HG02623 (cell line): ENCODE measurements around the gene ANKRD33.
"Not testable (repeated sequence)": the region's sequence is repeated elsewhere in the genome, so short reads cannot be mapped to it uniquely, and the experiment has no call there.

Source experiments
- ATAC-seq: cut with Tn5 transposase; IDR thresholded peaks from one replicate; pipeline ENCODE4 v1.9.1; 2021; ENCODE audit warnings: moderate library complexity; ENCODE audit not compliant: unreplicated experiment

ANKRD33 gene

DNA sequence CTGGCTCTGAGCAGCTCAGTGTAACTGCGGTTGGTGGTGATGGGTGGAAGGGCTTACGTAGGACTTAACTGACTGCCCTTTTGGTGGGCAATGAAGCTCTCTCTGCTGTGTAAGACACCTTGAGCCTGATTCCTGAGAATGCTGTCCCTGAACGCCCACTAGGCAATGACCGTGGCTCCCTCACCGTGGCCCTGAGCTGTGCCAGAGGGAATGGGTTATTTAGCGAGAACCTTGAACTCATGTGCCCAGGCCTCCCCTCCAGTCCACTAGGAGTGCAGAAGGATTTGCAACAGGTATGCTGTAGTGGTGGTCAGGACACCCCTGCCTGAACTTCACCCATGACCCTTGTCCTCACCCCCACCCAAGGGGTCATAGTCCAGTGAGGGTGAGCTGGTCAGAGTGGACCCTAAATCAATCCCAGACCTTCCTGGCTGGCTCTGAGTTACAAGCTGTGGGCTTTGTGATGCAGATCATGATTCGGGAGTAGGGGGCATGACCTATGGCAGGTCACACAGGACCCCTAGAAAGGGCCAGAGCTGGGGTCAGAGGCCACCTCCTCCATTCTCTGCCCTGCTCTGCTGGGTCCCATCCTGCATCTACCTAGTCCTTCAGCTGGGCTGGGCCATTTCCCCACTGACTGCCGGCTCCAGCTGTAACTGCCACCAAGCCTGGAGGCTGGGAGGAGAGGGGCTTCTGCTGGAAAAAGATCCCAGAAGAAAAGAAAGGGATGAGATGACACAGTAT, 14.5 kb upstream of the ANKRD33 start:
- ATAC-seq: no peak

DNA sequence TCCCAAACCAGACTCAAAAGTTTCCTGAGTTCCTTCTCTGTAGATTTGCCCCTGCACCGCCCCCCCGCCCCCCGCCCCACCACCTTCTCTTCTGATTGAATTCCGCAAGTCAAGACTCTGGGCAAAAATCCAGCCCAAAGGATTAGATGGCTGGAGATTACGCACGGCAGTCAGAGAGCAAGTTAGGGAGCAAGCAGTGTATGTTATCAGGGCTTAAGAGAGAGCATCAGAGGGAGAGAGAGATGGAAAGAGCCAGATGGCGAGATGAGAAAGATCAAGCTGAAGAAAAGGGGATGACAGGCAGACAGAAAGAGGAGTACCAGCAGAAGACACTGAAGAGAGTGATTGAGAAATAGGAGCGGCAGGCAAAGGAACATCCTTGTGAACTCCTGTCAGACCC, 13.9 kb upstream of the ANKRD33 start:
- ATAC-seq: no peak

DNA sequence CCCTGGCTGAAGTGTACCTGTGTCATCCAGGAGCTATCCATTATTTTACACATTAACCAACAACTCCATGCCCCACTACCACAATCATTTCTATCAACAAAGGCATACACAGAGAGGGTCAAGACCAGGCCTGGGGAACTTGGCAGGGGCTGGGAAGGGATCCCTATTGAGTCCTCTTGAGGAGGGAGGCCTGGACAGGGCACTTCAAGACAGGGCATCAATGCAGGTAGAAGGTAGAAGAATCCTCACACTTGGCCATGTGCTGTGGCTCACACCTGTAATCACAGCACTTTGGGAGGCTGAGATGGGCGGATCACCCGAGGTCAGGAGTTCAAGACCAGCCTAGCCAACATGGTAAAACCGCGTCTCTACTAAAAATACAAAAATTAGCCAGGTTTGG, 13.4 kb upstream of the ANKRD33 start:
- ATAC-seq: no peak

DNA sequence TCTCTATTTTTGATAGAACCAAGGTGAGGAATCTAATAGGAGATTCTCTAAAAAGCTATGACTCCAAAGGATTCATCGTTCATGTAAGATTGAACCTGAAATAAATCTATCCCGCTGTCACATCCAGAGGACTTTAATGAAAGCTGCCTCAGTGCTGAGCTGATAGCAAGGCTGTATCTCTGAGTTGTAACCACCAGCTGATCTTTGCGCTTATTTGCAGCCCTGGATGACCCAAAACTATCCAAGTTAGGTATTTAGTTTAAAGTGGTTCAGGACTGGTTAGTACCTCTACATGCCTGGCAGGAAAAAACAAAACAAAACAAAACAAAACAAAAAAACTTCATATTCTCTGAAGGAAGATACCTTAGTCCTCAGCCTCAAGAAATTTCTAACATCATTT, 8.8 kb upstream of the ANKRD33 start:
- ATAC-seq: no peak

DNA sequence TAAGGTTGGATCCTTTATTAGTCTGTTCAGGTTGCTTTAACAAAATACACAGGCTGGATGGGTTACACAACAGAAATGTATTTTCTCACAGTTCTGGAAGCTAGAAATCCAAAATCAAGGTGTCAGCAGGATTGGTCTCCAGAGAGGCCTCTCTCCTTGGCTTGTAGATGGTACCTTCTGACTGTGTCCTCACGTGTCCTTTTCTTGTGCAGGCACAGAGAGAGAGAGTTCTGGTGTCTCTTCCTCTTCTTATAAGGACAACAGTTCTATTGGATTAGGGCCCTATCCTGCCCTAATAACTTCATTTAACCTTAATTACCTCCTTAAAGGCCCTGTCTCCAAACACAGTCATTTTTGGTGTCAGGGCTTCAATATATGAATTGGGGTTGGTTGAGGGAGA, 4.6 kb upstream of the ANKRD33 start:
- ATAC-seq: no peak

DNA sequence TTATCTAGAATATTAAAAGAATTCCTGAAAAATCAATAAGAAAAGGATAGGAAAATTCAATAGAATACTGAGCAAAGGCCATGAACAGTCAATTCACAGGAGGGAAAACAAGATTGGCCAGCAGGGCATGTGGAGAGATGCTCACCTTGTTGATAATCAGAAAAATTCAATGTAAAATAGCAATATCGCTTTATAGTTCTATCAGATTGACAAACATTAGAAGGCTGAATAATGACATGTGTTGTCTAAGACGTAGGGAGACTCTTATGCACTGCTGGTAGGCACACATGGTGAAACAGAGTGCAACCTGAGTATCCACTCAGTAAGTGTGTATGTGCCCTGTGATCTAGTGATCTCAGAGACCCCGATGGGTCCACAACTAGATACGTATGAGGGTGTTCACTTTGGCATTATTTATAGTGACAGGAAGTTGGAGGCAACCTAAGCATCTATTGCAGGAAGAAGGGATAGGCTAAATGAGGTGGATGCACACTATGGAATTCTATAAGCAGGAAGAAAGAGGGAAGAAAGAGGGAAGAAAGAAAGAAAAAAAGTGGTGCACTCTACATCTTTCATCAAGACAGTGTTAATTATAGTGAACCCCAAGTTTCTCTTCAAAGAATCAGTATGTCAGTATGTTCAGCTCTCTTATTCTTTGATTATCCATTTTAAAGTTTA, 3.8 kb upstream of the ANKRD33 start:
- ATAC-seq: no peak

DNA sequence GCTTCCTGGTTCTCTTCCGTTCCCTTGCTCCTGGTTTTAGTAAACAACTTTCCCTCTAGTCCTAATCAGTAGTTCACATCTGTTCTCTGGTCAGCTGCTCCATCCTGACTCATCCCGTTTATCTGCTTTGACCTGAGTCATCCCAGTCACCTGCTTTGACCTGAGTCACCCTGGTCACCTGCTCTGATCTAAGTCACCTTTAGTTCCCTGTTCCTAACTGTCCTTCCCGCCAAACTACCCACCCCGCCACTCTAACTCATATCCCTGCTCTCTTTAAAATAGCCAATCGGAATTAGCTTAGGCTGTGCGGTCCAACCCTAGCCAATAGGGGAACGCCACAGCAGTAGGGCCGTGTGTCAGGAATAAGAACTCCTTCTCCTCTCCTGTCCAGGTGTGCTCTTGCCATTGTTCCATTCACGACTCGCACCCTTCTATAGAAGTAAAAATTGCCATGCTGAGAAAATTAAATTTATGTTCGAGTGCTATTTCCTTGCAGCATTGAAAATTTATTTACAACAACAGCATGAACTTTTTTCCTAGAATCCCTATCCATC, 3.1 kb upstream of the ANKRD33 start:
- no peak for ATAC-seq

DNA sequence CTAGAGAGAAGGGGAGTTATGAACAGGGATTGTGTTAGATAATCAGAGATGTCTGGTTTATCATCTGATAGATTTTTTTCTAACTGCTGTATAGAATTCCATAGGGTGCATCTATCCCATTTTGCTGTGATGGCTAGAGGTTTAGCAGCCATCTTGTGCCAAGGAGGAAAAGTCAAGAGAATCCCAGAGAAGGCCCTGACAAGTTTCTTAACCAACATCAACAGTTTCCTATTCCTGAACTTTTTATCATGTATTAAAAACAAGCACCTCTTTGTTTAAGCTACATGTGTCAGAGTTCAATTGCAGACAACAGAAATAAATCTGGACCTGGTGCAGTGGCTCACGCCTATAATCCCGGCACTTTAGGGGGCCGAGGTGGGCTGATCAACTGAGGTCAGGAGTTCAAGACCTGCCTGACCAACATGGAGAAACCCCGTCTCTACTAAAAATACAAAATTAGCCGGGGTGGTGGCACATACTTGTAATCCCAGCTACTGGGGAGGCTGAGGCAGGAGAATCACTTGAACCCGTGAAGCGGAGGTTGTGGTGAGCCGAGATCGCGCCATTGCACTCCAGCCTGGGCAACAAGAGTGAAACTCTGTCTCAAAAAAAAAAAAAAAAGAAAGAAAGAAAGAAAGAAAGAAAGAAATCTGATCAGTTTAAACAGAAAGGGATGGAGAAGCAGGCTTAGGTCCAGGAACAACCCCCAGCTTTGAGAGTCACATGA, 2.4 kb upstream of the ANKRD33 start:
- ATAC-seq: not testable (repeated sequence)

DNA sequence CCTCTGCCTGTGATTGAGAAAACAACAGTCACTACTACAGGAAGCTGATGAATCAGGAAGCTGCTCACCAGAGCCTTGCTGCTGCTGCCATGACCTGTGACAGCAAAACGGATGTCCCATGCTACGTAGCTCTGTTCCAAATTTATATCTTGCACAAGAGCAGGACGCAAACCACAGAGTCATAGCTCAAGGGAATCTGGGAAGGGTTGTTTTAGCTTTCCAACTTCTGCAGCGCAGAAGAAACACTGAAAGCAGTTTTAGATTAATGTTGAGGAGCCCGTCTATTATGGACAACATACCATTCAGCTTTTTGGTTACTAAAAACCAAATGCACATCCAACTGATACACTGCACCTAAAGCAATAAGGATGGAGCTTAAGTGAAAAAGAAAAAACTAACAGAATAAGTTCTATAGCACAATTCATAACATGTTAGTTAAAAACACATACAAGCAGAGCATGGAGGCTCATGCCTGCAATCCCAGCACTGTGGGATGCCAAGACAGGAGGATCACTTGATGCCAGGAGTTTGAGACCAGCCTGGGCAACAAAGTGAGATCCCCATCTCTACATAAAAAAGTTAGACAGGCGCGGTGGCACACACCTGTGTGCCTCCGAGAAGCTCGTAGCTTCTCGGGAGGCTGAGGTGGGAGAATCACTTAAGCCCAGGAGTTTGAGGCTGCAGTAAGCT, 1.7 kb upstream of the ANKRD33 start:
- ATAC-seq: no peak

DNA sequence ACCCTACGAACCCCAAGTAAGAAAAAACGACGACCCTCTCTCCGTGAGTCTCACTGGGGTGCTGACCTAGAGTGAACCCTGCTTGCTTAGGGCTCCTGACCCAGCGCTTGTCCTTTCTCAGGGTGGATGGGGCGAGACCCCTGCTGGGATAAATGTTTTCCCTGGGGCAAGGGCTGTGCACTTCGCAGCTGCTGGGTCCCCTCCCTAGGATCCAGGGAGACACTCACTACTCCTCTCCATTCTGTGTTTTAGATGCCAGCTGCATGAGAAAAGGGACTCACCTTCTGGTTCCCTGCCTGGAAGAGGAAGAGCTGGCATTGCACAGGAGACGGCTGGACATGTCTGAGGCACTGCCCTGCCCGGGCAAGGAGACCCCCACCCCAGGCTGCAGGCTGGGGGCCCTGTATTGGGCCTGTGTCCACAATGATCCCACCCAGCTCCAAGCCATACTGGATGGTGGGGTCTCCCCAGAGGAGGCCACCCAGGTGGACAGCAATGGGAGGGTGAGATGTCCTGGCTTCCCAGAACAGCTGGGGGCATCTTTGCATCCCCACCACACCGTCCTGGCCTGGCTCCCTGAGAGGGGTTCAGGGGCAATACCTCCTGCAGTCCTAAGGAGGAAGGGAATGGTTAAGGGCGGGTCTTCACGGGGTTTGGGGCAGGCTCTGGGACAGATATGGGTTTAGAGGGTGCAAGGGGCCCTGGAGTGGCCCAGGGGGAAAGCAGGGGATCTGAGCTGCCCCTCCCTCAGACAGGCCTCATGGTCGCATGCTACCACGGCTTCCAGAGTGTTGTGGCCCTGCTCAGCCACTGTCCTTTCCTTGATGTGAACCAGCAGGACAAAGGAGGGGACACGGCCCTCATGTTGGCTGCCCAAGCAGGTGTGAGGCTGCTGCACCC, 663 bp downstream of the ANKRD33 start:
- no peak for ATAC-seq

DNA sequence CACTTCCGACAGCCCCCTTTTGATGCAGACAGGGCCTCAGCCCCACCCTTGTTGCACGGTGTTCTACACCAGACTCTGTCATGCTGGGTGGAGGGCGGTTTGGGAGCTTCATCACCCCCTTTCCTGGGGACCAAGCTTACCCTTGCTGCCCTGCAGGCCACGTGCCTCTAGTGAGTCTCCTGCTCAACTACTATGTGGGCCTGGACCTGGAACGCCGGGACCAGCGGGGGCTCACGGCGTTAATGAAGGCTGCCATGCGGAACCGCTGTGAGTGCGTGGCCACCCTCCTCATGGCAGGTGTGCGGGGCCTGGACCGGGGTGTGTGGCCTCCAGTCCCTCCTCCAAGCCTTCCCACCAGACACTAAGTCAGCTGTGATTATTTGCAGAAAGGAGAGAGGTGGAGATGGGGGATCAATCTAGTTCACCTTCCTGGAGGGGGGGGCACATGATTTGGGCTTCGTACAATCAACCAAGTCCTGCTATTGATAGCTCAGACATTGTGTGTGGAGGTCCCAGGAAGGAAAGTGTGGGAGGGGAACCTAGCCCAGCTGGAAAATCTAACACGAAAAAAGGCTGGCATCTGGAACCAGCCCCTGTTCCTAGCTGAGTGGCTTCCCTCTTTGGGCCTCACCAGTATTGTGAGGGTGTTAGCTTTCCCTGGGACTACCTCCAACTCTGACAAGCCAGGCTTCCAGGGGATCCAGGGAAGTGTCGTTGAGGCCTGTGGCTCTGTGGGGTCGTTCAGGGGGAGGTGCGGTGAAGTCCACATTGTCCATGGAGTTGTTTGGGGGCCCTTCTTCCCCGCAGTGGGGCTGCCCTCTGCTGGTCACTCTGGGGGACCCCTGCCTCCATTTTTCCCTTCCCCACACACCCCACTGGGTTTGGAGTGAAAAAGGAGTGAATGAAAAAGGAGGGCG, 1.6 kb downstream of the ANKRD33 start:
- no peak for ATAC-seq

DNA sequence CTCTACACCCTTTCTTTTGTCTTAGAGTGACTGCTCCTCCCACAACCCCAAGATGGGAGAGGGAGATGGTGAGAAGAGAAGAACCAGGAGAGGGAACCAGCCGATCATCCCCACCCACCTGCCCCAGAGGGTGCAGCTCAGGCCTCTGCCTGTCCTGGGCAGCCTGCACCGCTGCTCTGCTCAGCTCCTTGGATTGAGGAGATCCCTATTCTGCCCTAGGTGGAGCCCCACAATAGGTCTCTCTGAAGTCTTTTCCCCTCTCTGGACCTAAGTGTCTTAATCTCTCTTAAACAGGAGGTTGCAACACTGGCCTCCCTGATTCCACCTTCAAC, 2.2 kb downstream of the ANKRD33 start:
- ATAC-seq: no peak

DNA sequence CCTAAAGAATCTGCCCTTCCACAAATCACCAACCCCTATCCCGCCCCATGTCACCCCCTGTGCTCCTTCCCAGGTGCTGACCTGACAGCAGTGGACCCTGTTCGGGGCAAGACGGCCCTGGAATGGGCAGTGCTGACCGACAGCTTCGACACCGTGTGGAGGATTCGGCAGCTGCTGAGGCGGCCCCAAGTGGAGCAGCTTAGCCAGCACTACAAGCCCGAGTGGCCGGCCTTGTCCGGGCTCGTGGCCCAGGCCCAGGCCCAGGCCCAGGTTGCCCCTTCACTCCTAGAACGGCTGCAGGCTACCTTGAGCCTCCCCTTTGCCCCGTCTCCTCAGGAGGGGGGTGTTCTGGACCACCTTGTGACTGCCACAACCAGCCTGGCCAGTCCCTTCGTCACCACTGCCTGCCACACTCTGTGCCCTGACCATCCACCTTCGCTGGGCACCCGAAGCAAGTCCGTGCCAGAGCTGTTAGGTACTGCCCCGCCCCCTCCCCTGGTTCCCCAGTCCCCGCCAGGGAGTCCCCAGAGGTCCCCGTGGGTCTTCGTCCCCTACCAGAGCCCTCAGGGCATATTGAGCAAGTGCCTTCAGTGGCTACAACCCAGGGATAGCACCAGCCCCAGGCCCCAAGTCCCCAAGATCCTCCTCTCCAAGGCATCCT, 2.7 kb downstream of the ANKRD33 start:
- ATAC-seq: no peak

DNA sequence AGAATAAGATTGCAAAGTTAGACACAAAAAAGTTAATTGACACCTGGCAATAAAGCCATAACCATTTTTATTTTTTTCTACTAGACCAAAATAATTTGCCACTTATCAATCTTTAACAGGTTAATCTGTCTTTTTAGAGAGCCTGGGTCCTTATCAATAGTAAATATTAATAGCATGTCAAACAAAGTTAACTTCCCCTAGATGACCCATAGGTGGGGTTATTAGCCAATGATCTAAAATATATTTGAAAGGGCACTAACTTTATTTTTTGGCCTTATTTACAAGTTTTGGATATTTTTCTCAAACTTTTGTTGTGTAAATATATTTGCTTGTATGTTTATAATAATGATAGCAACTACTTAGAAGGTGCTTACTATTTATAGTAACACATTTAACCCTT, 3.9 kb downstream of the ANKRD33 start:
- no peak for ATAC-seq

DNA sequence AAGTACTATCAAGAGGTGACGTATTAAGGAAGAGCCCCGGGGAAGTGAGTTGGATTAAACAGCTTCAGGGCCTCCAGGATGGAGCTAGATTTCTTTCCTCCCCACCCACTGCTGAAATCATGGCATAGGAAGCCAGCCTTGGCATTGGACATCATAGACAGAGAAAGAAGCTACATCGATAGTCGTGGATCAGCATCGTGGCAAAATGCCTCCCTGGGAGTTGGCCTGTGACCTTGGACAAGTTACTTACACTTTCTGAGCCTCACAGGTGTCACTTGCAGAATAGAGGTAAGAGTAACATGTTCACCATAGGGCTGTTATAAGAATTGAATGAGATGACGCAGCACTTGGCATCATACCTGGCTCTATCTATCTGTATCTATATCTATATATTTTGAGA, 5.9 kb downstream of the ANKRD33 start:
- ATAC-seq: no peak

DNA sequence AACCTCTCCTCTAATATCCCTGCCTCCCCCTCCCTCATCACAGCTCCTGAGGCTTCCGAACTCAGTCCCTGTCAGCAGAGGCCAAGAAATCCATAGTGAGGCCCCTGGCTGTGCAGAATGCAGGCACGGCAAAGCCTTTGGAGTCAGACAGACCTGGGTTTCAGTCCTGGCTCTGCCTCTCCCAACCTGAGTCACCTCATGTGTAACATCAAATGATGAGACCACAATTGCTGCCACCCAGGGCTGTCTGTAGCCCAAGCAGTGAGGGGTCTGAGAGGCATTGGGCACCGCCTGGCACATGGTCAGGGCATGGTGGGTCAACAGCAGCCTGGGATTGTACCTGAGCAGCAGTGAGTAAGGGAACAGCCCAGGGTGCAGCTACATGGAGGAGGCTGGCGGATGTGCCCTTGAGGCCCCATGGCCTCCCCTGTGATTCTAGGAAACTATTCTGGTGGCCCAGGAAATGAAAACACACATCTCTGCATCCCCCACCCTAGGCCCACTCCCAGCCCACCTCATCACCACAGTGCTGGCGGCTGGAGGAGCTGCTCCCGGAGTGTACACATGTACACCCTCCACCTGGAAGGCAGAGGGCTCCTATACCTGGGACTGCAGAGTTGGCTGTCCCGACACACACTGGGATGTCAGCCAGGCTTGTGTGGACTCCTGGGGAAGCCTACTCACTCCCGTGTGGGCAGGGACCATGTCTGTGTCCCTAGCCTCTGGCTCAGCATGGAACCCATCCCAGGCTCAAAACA, 7.7 kb downstream of the ANKRD33 start:
- ATAC-seq: no peak

DNA sequence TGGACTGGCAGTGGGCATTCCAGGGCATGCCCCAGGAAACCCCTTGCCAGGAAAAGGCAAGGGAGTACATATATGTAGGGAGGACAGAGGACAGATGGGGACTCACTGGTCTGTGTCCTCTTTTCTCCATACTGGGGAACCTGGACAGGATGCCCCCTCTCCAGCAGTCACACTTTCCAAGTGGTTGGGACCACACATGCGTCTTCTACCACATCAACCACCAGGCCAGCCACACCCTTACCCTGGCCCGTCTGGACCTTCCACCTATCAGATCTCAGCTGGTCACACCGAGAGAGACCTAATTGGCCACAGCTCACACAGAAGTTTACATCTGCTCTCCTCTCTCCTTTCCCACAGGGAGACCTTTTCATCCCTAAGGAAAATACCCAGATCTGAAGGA, 8.3 kb downstream of the ANKRD33 start:
- no peak for ATAC-seq

DNA sequence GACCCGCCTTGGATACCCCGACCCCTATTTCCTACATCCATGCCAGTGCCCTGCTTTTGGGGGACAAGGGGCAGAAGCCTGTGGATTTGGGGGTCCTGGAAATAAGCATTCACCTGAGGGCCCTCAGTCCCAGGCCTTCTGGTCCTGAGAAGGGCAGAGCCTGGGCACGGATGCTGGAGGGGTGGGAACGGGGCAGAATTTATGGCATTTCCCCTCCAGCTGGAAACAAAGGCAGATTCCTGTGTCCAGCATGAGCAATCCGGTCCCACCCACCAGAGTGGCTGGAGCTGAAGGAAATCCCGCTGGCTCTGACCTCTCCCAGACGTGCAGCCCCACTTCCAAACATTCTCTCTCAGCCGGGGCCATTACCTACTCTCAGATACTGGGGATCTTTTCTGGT, 9.3 kb downstream of the ANKRD33 start:
- no peak for ATAC-seq
